HFFc6 (cell line): ENCODE data around the gene C1orf210. TPM values are rescaled to one million over a fixed set of nuclear protein-coding genes. Genes with fewer than 3 reads are reported as not detected.

Experiments
- DNase-seq: peaks from one replicate; pipeline ENCODE4 v3.0.0-alpha.2; 2018
- H3K27ac Mint-ChIP-seq: 2 replicates; pipeline ENCODE4 v1.8.0; 2020; ENCODE audit warnings: mild to moderate bottlenecking, mixed read lengths
- H3K27me3 Mint-ChIP-seq: 2 replicates; pipeline ENCODE4 v1.8.0; 2021; ENCODE audit warnings: mild to moderate bottlenecking, moderate library complexity, mixed read lengths; ENCODE audit not compliant: insufficient read depth
- H3K36me3 Mint-ChIP-seq: 2 replicates; pipeline ENCODE4 v1.8.0; 2021; ENCODE audit warnings: low read depth, mixed read lengths
- H3K4me1 Mint-ChIP-seq: 2 replicates; pipeline ENCODE4 v1.8.0; 2020; ENCODE audit warnings: low read depth, mixed read lengths
- H3K4me3 Mint-ChIP-seq: 2 replicates; pipeline ENCODE4 v1.8.0; 2020; ENCODE audit warnings: mild to moderate bottlenecking, moderate library complexity, mixed read lengths
- H3K9me3 Mint-ChIP-seq: 2 replicates; pipeline ENCODE4 v1.8.0; 2020; ENCODE audit warnings: mild to moderate bottlenecking, mixed read lengths
- total RNA-seq, 6 experiments: library from RNA; stranded (reverse); fragmentation: NEBNext Ultra II Directional; extraction: Animal tissue kit (Norgen Biotek cat#: 25700); gene quantifications; 2 replicates in 1 of 6; 3 replicates in 5 of 6; pipeline ENCODE4 v1.2.3, GENCODE V29; 2021
- TF ChIP-seq, protein P1 (sequence below): fragments of 200-600 bp; sonication (generic); IDR thresholded peaks from 2 replicates; pipeline ENCODE4 v1.5.0; 2021; ENCODE audit warnings: antibody characterized with exemption, mild to moderate bottlenecking

C1orf210 gene
- total RNA-seq, 6 experiments from 2014 or later: not detected

DNA sequence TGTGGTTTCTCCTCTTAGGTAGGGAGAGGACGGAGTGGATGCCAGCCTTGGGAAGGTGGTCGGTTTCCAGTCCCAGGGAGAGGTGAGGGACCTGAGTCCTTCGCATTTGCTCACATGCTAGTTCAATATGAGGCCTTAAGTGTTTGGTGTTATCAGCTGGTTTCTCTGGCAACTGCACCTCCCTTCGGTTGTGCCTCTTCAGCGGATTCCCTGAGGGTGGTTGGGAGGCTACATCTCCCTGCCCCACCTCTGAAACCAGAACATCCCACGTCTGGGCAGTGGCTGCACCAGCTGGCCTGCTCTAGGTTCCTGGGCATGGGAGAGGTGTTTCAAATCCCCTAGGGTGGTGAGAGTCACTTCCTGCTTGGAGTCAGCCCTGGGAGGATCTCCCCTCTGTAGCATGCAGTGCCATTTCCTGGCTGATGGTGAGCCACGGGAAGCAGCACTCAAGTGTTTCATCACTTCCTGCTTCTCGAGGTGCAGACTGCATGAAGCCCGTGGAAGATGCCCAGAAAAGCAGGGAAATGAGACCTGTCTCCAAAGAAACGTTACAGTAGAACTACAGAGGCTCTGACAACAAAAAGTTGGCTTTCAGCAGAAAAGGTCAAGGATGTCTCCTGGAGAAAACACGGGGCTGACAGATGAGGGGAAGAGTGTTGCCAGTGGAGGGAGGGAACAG is 11.1 kb downstream of the C1orf210 start:
- no peak overlapping the region for H3K27ac Mint-ChIP-seq
- H3K4me3 Mint-ChIP-seq: no peak overlapping the region
- H3K9me3 Mint-ChIP-seq: no peaks in the 10 kb centered on the region
- H3K36me3 Mint-ChIP-seq: no peaks in the 10 kb centered on the region
- TF ChIP-seq, protein P1, sequence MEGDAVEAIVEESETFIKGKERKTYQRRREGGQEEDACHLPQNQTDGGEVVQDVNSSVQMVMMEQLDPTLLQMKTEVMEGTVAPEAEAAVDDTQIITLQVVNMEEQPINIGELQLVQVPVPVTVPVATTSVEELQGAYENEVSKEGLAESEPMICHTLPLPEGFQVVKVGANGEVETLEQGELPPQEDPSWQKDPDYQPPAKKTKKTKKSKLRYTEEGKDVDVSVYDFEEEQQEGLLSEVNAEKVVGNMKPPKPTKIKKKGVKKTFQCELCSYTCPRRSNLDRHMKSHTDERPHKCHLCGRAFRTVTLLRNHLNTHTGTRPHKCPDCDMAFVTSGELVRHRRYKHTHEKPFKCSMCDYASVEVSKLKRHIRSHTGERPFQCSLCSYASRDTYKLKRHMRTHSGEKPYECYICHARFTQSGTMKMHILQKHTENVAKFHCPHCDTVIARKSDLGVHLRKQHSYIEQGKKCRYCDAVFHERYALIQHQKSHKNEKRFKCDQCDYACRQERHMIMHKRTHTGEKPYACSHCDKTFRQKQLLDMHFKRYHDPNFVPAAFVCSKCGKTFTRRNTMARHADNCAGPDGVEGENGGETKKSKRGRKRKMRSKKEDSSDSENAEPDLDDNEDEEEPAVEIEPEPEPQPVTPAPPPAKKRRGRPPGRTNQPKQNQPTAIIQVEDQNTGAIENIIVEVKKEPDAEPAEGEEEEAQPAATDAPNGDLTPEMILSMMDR: no peak
- peaks cover 8% of the 10 kb centered on the region for H3K27me3 Mint-ChIP-seq
- peaks cover 10% of the 10 kb centered on the region for H3K4me1 Mint-ChIP-seq
- peak; percentile 11 for DNase-seq

DNA sequence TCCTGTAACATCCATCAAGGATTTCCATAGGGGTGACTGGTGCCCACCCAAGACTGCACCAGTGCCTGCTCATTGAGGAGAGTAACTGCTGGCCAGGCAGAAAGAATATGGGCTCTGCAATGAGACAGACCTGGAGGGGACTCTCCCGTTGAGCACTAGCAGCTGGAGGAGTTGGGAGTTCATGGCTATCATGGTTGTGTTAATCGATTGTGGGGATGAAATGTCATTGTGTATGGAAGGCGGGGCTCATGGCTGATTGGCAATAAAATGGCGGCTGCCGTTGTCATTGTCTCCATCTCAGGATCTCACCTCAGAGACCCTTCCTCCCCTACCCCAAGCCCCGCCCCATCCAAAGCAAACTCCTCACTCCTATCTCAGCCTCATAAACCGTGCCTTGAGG is 11.7 kb downstream of the C1orf210 start:
- DNase-seq: no peak
- peaks cover 7% of the 10 kb centered on the region for H3K27me3 Mint-ChIP-seq
- no peak overlapping the region for H3K4me3 Mint-ChIP-seq
- H3K27ac Mint-ChIP-seq: no peak overlapping the region
- H3K36me3 Mint-ChIP-seq: no peaks in the 10 kb centered on the region
- TF ChIP-seq, protein P1: no peak
- peaks cover 10% of the 10 kb centered on the region for H3K4me1 Mint-ChIP-seq
- no peaks in the 10 kb centered on the region for H3K9me3 Mint-ChIP-seq

DNA sequence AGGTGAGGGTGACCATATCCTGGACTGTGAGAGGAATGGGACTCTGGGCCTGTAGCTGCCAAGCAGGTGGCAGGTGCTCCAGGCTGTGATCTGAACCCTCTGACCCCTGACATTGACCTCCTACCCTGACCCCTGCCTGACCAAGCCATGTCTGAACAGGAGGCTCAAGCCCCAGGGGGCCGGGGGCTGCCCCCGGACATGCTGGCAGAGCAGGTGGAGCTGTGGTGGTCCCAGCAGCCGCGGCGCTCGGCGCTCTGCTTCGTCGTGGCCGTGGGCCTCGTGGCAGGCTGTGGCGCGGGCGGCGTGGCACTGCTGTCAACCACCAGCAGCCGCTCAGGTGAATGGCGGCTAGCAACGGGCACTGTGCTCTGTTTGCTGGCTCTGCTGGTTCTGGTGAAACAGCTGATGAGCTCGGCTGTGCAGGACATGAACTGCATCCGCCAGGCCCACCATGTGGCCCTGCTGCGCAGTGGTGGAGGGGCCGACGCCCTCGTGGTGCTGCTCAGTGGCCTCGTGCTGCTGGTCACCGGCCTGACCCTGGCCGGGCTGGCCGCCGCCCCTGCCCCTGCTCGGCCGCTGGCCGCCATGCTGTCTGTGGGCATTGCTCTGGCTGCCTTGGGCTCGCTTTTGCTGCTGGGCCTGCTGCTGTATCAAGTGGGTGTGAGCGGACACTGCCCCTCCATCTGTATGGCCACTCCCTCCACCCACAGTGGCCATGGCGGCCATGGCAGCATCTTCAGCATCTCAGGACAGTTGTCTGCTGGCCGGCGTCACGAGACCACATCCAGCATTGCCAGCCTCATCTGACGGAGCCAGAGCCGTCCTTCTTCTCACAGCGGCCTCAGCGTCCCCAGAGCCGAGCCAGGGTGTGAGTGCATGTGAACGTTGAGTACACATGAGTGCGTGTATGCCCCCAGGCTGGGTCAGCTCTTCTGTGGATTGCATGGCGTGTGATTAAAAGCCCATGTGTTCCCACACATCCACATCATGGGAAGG is 12.5 kb downstream of the C1orf210 start:
- H3K4me1 Mint-ChIP-seq: peaks cover 10% of the 10 kb centered on the region
- no peaks in the 10 kb centered on the region for H3K9me3 Mint-ChIP-seq
- DNase-seq: no peak
- TF ChIP-seq, protein P1: no peak
- no peaks in the 10 kb centered on the region for H3K36me3 Mint-ChIP-seq
- peaks cover 7% of the 10 kb centered on the region for H3K27me3 Mint-ChIP-seq
- H3K27ac Mint-ChIP-seq: no peak overlapping the region
- no peak overlapping the region for H3K4me3 Mint-ChIP-seq

DNA sequence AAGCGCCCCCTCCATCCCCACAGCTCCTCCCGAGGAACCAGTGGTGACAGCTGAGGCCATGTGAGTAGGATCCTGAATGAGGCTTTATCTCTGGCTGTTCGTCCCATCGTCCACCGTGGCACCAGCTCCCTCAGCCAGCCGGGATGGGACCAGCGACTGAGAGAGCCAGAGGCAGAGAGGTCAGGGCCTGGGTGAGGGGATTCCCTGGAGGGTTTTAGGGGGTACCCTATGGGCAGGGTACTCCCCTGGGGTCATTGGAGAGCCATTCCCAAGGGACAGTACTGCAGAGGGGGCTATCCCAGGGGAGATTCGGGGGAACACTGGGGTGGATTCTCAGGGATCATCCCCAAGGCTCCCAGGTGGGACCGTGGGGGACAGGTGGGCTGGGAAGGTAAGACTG is 13.2 kb downstream of the C1orf210 start:
- TF ChIP-seq, protein P1: no peak
- Mint-ChIP-seq H3K27me3 (peaks cover 7% of the 10 kb centered on the region), H3K27ac (no peak overlapping the region), H3K36me3 (no peaks in the 10 kb centered on the region), H3K4me3 (no peak overlapping the region), H3K4me1 (peaks cover 17% of the 10 kb centered on the region), H3K9me3 (no peaks in the 10 kb centered on the region)
- no peak for DNase-seq

DNA sequence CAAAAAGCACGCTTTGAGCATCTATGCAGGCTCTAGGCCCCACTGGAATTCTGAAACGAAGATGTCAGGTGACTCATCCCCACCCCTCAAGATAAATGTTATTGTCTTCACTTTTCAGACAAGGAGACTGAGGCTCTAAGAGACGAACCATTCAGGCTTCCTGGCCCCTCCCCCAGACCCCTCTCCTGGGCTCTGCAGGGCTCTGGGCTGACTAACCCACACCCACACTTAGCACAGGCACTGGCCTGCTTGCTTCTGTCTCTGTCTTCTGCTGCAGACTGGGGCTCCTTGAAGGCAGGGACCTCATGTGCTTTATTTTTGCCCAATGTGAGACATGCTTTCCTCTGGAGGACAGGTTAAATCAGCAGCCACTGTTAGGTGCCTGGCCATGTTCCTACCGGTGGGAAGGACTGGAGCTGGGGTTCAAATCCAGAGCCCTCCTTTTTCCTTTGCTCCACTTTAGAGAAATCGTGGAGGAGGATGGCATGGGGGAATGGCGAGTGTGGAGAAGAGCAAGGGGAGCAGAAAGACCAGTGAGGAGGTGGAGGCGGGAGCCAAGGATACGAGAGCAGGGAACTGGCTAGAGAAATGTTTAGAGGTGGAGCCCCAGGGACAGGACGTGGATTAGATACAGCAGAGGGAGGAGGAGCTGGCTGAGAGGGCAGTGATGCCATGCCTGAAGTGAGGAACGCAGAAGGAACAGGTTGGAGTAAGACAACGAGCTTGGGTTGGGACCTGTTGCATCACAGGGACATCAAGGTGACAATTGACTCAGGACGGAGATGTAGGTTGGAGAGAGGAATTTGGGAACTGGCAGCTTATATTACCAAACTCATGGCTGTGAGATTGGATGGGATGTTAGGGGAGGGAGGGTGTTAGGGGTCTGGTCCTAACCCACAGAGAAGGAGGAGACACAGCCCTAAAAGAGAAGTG is 13.9 kb downstream of the C1orf210 start:
- Mint-ChIP-seq H3K4me3 (no peak overlapping the region), H3K9me3 (no peaks in the 10 kb centered on the region), H3K27ac (no peak overlapping the region), H3K4me1 (peaks cover 21% of the 10 kb centered on the region), H3K36me3 (no peaks in the 10 kb centered on the region), H3K27me3 (peaks cover 6% of the 10 kb centered on the region)
- no peak for DNase-seq
- TF ChIP-seq, protein P1: no peak
